Keratinocyte (primary cell): Measurements from ENCODE around the gene SMTNL2. TPM values are rescaled to one million over a fixed set of nuclear protein-coding genes. Genes with fewer than 3 reads are reported as not detected.
"Not testable (repeated sequence)": the region's sequence is repeated elsewhere in the genome, so short reads cannot be mapped to it uniquely, and the experiment has no call there.

Experiments
- DNase-seq: peaks from one replicate; pipeline ENCODE4 v3.0.0-alpha.2; 2011; ENCODE audit warnings: low read depth, missing footprints, low spot score
- FAIRE-seq: peaks from 2 replicates; lab custom pipeline; 2011; peaks lifted over from hg19 to GRCh38; lab: Jason Lieb, UNC
- H2AFZ ChIP-seq: 2 replicates; pipeline ENCODE4 v1.6.0; 2012; ENCODE audit warnings: low read length, control low read depth, inconsistent platforms; ENCODE audit not compliant: control insufficient read depth
- H3K27ac ChIP-seq: 2 replicates; pipeline ENCODE4 v1.5.1; 2011; ENCODE audit warnings: low read length; ENCODE audit not compliant: control insufficient read depth, insufficient read depth
- H3K27me3 ChIP-seq: 3 replicates; pipeline ENCODE4 v1.6.0; 2011; ENCODE audit warnings: low read length; ENCODE audit not compliant: control insufficient read depth, insufficient read depth; ENCODE audit errors: extremely low read depth
- H3K36me3 ChIP-seq, 2 experiments: 2 replicates in 1 of 2; 3 replicates in 1 of 2; pipeline ENCODE4 v1.5.1; 2011; ENCODE audit warnings: low read length in 2 of 2, mild to moderate bottlenecking in 1 of 2; ENCODE audit not compliant: control insufficient read depth in 2 of 2, insufficient read depth in 2 of 2; ENCODE audit errors: extremely low read depth in 1 of 2
- H3K4me1 ChIP-seq: 3 replicates; pipeline ENCODE4 v1.5.1; 2011; ENCODE audit warnings: low read length; ENCODE audit not compliant: control insufficient read depth, insufficient read depth; ENCODE audit errors: extremely low read depth
- H3K4me2 ChIP-seq: 3 replicates; pipeline ENCODE4 v1.6.0; 2011; ENCODE audit warnings: low read depth, low read length; ENCODE audit not compliant: control insufficient read depth, insufficient read depth; ENCODE audit errors: extremely low read depth
- H3K4me3 ChIP-seq, 3 experiments: fragments of 200-600 bp in 1 of 3; sonication (generic) in 1 of 3; 2 replicates in 2 of 3; 3 replicates in 1 of 3; pipeline ENCODE4 v1.5.1; 2011 to 2016; ENCODE audit warnings: low read length in 3 of 3, mild to moderate bottlenecking in 3 of 3, control low read depth in 2 of 3, inconsistent platforms in 1 of 3, low read depth in 1 of 3, mixed read lengths in 1 of 3, mixed run types in 1 of 3, moderate library complexity in 1 of 3; ENCODE audit not compliant: control insufficient read depth in 2 of 3, insufficient read depth in 2 of 3; ENCODE audit errors: extremely low read depth in 1 of 3
- H3K79me2 ChIP-seq: 2 replicates; pipeline ENCODE4 v1.6.0; 2012; ENCODE audit warnings: low read length; ENCODE audit not compliant: control insufficient read depth, insufficient read depth
- H3K9ac ChIP-seq: 3 replicates; pipeline ENCODE4 v1.6.0; 2011; ENCODE audit warnings: low read length; ENCODE audit not compliant: control insufficient read depth, insufficient read depth; ENCODE audit errors: extremely low read depth
- H3K9me1 ChIP-seq: 3 replicates; pipeline ENCODE4 v1.6.0; 2011; ENCODE audit warnings: low read length; ENCODE audit not compliant: control insufficient read depth, insufficient read depth; ENCODE audit errors: extremely low read depth
- H3K9me3 ChIP-seq: 2 replicates; pipeline ENCODE4 v1.5.1; 2012; ENCODE audit warnings: low read depth, low read length; ENCODE audit not compliant: control insufficient read depth
- H4K20me1 ChIP-seq: 3 replicates; pipeline ENCODE4 v1.6.0; 2011; ENCODE audit warnings: low read length; ENCODE audit not compliant: control insufficient read depth, insufficient read depth; ENCODE audit errors: extremely low read depth
- CTCF ChIP-seq, 3 experiments: IDR thresholded peaks in 1 of 3; conservative IDR thresholded peaks in 1 of 3; optimal IDR thresholded peaks in 1 of 3; 2 replicates in 2 of 3; 3 replicates in 1 of 3; pipeline versions ENCODE3 to v1.5.1; 2011; ENCODE audit warnings: low read length in 3 of 3, mild to moderate bottlenecking in 3 of 3, moderate library complexity in 2 of 3, control low read depth in 1 of 3, inconsistent platforms in 1 of 3; ENCODE audit not compliant: insufficient read depth in 2 of 3; ENCODE audit errors: extremely low read depth in 1 of 3
- EZH2 ChIP-seq: IDR thresholded peaks from one replicate; pipeline ENCODE4 v1.6.1; 2012; ENCODE audit warnings: inconsistent platforms, mild to moderate bottlenecking, low read length, moderate library complexity
- dilution Hi-C: fragments of 300-500 bp; cut with MboI; formaldehyde crosslinking; loops from one replicate; pipeline ENCODE4 v1.7.0; 2020; ENCODE audit warnings: low sequenced_read_pairs; ENCODE audit not compliant: extremely low pct_ligation_motif_present
- polyA plus RNA-seq, 5 experiments: library from polyadenylated mRNA; depleted of rRNA in 3 of 5; stranded (reverse) in 3 of 5; stranded (forward) in 1 of 5; unstranded in 1 of 5; fragments of >200 nt; gene quantifications; 1 replicate in 1 of 5; 2 replicates in 3 of 5; 3 replicates in 1 of 5; pipeline versions ENCODE4 v1.2.1 to v1.2.3, GENCODE V29; 2011 to 2012; ENCODE audit warnings: missing spikeins in 2 of 5, low read depth in 1 of 5, low replicate concordance in 1 of 5

SMTNL2 gene
- polyA plus RNA-seq, 1 donor (not counting 4 experiments of a cell fraction or from before 2014, with no cell fraction given), result not detected

- DNase-seq (no peak), FAIRE-seq (no peak)
- Histone ChIP-seq H3K9me3 (no peaks in the 10 kb centered on the region), H3K4me2 (no peak overlapping the region), H3K9me1 (no peaks in the 10 kb centered on the region), H3K27ac (no peak overlapping the region), H3K27me3 (peaks cover 28% of the 10 kb centered on the region), H3K4me3 (no peak overlapping the region), H3K9ac (no peak overlapping the region), H2AFZ (no peak overlapping the region), H3K79me2 (no peaks in the 10 kb centered on the region), H3K36me3 (no peaks in the 10 kb centered on the region), H4K20me1 (no peaks in the 10 kb centered on the region), H3K4me1 (no peaks in the 10 kb centered on the region)
- TF ChIP-seq CTCF (optimal IDR thresholded peaks at IDR 0.05 in 1 of 3, IDR thresholded peaks at IDR 0.05 in 1 of 3, conservative IDR thresholded peaks at IDR 0.05 in 1 of 3; ENCODE audit: extremely low read depth in 1 of 3, insufficient read depth in 2 of 3, low read length in 3 of 3) (no peak), EZH2 (no peak)
- dilution Hi-C loops, result no loop called here
These were observed 10.1 kb downstream of the SMTNL2 start for GRCh38 chr17:4594406-4594805.

DNA sequence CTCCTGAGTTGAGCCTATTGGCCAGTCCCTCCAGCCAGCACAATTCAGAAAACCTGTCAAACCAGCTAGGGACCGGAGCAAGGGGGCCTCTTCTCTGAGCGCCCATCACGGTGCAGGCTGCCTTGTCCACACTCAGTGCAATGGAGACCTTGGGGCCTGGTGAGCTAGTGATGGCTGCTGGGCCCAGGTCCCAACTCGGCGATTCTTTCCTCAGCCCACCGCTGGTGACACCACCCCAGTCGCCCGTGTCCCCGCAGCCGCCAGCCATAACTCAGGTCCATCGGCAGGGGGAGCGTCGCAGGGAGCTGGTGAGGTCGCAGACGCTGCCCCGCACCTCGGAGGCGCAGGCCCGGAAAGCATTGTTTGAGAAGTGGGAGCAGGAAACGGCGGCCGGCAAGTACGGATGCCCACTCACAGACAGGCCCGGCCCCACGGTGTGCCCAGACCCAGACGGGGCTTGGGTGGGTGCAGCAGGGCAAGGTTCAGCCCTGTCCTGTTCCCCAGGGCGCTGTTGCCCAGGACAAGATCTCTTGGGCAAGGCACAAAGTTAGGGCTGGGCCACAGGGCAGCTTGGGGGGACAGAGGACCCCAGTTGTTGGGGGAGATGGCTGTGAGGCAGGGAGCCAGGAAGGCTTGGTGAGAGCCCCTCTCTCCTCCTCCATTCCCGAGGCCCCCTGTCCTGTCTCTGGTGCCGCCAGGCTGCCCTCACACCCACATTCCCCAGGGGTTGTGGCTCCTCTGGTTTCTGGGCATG lies 10.8 kb downstream of the SMTNL2 start:
- no peak overlapping the region for H3K9ac ChIP-seq
- no peaks in the 10 kb centered on the region for H3K79me2 ChIP-seq
- no peaks in the 10 kb centered on the region for H3K36me3 ChIP-seq
- no peaks in the 10 kb centered on the region for H4K20me1 ChIP-seq
- dilution Hi-C loops, result no loop called here
- H3K9me1 ChIP-seq, result no peaks in the 10 kb centered on the region
- H3K4me3 ChIP-seq, result no peak overlapping the region
- no peaks in the 10 kb centered on the region for H3K9me3 ChIP-seq
- H3K27ac ChIP-seq, result no peak overlapping the region
- H3K27me3 ChIP-seq, result peaks cover 32% of the 10 kb centered on the region
- FAIRE-seq (no peak), DNase-seq (no peak)
- no peak overlapping the region for H2AFZ ChIP-seq
- H3K4me1 ChIP-seq, result no peaks in the 10 kb centered on the region
- no peak for TF ChIP-seq CTCF (optimal IDR thresholded peaks at IDR 0.05 in 1 of 3, IDR thresholded peaks at IDR 0.05 in 1 of 3, conservative IDR thresholded peaks at IDR 0.05 in 1 of 3; ENCODE audit: extremely low read depth in 1 of 3, insufficient read depth in 2 of 3, low read length in 3 of 3)
- no peak for TF ChIP-seq EZH2
- H3K4me2 ChIP-seq, result no peak overlapping the region

- FAIRE-seq, H2AFZ ChIP-seq, H3K27ac ChIP-seq, H3K9me1 ChIP-seq, H3K36me3 ChIP-seq, dilution Hi-C loops, H3K9ac ChIP-seq, H3K9me3 ChIP-seq, DNase-seq, H3K4me2 ChIP-seq, H3K4me3 ChIP-seq, H3K79me2 ChIP-seq, H4K20me1 ChIP-seq, H3K4me1 ChIP-seq: not testable (repeated sequence)
- H3K27me3 ChIP-seq, result peaks cover 27% of the 10 kb centered on the region
These were observed 11.5 kb downstream of the SMTNL2 start for GRCh38 chr17:4595685-4596342.
